GM10266 (cell line): ENCODE data around the gene VMP1.
"Not testable (repeated sequence)": the region's sequence is repeated elsewhere in the genome, so short reads cannot be mapped to it uniquely, and the experiment has no call there.

Experiments used
- DNase-seq: peaks from one replicate; pipeline ENCODE4 v3.0.0; 2012; ENCODE audit errors: extremely low spot score
- TF ChIP-seq, protein P1 (sequence below): IDR thresholded peaks from 2 replicates; pipeline ENCODE4 v1.5.1; 2012; ENCODE audit warnings: mild to moderate bottlenecking, low read depth; ENCODE audit not compliant: control insufficient read depth, insufficient read depth; ENCODE audit errors: missing control alignments

The VMP1 gene

DNA sequence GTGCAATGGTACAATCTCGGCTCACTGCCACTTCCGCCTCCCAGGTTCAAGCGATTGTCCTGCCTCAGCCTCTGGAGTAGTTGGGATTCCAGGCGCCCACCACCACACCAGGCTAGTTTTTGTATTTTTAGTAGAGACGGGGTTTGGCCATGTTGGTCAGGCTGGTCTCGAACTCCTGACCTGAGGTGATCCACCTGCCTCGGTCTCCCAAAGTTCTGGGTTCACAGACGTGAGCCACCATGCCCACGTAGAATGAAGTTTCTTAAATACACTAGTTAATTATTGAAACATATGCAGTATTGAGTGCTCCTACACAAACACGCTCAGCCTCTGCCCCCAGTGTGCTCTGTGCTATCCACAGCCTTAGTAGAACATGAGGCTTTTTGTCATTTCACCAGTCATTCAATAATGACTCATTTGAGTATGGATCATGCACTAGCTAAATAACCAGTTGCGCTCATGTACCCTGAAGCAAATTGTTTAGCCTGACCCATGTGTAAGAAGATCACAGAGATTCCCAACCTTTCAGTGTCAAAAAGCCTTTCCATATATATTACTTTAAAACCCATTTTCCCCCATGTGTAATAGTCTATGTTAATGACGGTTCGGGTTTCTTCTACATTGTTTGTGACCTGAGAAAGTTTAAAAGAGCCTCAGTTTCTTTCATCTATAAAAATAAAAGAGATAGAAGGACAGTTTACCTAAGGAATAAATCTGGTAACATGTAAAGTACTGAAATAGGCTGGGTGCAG, 135.6 kb downstream of the VMP1 start:
- DNase-seq, result no peak
- TF ChIP-seq, protein P1, sequence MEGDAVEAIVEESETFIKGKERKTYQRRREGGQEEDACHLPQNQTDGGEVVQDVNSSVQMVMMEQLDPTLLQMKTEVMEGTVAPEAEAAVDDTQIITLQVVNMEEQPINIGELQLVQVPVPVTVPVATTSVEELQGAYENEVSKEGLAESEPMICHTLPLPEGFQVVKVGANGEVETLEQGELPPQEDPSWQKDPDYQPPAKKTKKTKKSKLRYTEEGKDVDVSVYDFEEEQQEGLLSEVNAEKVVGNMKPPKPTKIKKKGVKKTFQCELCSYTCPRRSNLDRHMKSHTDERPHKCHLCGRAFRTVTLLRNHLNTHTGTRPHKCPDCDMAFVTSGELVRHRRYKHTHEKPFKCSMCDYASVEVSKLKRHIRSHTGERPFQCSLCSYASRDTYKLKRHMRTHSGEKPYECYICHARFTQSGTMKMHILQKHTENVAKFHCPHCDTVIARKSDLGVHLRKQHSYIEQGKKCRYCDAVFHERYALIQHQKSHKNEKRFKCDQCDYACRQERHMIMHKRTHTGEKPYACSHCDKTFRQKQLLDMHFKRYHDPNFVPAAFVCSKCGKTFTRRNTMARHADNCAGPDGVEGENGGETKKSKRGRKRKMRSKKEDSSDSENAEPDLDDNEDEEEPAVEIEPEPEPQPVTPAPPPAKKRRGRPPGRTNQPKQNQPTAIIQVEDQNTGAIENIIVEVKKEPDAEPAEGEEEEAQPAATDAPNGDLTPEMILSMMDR, result no peak

DNA sequence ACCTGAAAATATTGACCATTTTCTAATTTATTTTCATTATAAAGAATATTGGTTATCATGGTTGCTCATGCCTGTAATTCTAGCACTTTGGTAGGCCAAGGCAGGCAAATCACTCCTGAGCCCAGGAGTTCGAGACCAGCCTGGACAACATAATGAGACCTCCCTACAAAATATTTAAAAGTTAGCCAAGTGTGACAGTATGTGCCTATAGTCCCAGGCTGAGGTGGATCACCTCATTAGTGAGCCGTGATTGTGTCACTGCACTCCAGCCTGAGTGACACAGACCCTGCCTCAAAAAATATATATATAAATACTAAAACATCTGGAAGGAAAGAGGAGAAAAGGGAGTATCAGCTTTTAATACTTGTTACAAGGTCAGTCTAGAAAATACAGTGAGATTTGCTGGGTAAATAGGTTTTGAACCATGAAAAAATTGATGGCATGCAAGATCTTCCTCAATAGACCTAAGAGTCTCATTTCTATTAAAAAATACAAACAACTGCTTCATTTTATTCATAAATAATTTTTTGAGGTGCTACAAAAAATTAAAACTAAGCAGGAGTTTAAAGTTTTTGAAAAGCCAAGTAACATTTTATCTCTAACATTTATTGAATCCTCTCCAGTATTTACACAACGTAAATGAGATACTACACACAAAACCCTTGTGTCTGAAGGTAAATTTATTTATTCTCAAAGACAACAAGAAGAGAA, 137.6 kb downstream of the VMP1 start:
- TF ChIP-seq, protein P1, result no peak

DNA sequence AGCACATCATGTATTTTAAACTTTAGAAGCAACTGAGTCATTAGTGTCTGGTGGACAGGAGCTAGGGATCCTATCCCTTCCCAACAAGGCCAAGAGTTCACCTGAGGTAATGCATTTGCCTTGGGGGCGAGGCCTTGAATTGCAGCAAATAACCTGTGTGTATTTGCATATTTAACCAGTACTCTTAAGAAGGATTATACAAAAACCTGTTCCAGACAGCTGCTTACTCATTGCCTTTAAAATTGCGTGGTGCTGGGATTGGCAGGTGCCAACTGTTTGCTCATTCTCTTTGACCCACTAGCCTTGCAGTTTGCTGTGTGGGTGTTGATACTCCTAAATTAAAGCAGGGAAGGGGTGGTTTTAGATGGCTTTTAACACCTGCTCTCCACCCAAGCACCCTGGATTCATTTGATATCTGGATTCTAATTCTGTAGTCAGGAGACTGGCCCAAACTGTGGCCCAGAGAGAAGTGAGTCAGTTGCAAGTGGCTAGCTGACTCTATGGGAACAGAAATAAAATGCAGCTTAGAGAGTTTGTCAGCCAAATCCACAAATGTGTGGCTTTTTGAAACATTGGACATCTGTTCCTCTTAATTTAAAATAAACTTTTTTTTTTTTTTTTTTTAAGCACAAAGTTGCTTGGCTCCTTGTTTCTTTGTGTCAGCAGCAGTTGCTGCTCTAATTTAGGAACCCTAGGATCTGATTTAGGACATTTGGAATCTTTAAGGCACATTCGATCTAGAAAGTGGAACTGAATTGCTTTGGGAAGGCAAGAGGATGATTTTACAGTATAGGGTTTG, 138.3 kb downstream of the VMP1 start:
- TF ChIP-seq, protein P1, result no peak
- no peak for DNase-seq

More for the DNA sequence above, 137.6 kb downstream of the VMP1 start:
- DNase-seq, result no peak

DNA sequence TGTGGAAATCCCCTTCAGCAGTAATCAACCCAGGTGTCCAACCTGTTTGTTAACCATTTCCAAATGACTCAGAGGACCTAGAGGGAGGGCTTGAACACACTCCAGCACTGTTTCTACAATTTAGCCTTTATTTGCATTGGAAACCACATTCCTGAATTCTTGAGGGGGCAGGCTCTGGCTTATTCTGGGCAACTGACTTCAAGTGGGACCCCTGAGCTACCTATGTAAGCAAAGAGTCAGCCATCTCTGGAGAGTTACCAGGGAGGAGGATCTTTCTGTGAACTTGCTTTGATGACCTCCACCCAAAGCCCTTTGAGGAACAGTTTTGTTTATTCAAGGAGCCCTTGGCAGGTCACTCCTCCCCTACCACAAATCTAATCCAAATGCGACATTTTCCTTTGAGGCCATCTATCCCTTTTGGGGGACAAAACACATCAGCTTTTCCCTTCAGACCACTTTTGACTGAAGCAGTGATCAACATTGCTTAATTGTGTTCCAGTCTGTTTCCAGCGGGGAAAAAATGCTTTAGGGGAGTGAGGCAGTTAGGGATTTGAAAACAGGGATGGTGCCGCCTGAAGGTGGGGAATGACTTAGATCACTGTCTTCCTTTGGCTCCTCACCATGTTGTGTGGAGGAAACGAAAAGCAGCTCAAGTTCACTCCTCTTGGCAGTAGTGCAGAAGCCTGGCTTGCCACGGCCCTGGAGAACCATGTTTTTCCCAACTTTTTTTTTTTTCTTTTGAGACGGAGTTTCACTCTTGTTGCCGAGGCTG, 139.1 kb downstream of the VMP1 start:
- DNase-seq, result no peak
- TF ChIP-seq, protein P1, result no peak

DNA sequence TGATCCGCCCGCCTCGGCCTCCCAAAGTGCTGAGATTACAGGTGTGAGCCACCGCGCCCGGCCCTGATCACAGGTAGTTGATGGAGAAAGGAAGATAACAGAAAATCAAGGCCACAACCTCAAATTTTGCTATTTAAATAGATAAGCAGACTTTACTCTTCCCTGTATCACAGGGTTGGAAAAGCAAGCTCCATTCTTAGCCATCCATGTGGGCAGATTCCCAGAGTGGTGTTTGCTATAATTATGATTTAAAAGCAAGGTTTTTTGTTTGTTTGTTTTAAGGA, 140.9 kb downstream of the VMP1 start:
- TF ChIP-seq, protein P1, result no peak
- DNase-seq, result no peak

DNA sequence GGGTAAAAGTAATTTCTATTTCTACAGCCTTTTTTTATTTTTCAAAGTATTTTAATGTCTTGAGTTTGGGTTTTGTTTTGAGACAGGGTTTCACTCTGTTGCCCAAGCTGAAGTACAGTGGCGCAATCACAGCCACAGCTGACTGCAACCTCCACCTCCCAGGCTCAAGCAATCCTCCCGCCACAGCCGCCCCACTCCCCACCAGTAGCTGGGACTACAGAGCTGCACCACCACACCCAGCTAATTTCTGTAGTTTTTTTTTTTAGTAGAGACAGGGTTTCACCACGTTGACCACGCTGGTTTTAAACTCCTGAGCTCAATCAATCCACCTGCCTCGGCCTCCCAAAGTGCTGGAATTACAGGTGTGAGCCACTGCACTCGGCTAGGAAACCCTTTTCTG, 141.3 kb downstream of the VMP1 start:
- DNase-seq, result no peak
- TF ChIP-seq, protein P1, result no peak

DNA sequence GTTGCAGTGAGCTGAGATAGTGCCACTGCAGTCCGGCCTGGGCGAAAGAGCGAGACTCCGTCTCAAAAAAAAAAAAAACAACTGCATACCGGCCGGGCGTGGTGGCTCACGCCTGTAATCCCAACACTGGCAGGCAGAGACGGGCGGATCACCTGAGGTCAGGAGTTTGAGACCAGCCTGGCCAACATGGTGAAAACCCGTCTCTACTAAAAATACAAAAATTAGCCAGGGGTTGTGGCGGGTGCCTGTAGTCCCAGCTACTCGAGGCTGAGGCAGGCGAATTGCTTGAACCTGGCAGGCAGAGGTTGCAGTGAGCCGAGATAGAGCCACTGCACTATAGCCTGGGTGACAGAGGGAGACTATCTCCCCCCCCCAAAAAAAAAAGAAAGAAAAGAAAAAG, 142.9 kb downstream of the VMP1 start:
- DNase-seq, result not testable (repeated sequence)
